HG03135 (cell line): ENCODE results near the gene TP53.

Experiments
- ATAC-seq: cut with Tn5 transposase; IDR thresholded peaks from one replicate; pipeline ENCODE4 v1.9.1; 2021; ENCODE audit warnings: mild to moderate bottlenecking, moderate library complexity; ENCODE audit not compliant: unreplicated experiment

Gene TP53

DNA sequence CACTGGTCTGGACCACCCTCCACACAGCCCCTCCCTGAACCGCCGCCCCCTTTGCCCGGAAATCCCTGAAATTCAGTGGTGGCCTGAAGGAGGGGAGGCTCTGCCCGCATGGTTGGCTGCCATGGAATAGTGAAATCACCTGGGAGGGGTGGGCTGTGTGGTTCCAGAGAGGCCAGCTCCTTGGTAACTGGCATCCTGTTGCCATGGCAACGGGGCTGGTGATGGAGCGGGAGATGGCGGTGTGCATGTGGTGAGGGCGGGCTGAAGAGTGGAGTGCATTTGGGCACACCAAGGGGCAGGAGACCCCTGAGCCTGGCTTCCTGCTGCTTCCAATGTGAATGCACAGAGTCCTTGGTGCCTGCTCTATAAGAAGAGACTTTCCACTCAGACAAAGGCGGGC lies 20.2 kb upstream of the TP53 start:
- no peak for ATAC-seq

DNA sequence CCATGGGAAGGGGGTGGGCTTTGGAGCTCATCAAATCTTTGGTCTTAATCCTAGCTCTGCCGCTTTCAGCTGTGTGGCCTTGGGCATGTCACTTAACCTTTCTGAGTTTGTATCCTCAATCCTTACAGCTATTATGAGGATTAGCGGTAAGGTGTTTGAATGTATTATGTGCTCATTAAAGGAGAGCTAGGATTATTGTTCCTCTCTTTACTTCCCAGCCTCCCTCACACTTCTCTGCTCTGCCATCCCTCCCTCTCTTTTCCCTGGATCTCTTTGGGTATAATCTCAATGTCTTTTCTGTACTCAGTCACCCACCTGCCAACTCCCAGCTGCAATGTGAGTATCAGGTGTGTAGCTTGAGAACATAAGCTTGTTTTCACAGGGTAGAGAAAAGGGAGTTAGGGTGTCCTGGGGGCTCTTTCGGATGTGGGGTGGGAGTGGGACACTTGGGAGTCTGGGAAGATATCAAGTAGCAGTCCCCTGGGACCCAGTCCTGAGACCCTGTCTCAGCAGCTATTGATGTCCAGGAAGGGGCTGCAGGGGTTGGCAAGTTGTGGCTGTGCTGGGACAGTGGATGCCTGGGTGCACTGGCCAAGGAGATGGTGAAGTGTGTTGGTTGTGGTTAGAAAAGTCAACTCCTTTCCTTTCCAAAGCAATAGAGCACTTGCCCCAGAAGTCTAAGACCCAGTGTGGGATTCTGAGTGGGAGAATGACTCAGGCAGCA lies 19.5 kb upstream of the TP53 start:
- ATAC-seq, result no peak

DNA sequence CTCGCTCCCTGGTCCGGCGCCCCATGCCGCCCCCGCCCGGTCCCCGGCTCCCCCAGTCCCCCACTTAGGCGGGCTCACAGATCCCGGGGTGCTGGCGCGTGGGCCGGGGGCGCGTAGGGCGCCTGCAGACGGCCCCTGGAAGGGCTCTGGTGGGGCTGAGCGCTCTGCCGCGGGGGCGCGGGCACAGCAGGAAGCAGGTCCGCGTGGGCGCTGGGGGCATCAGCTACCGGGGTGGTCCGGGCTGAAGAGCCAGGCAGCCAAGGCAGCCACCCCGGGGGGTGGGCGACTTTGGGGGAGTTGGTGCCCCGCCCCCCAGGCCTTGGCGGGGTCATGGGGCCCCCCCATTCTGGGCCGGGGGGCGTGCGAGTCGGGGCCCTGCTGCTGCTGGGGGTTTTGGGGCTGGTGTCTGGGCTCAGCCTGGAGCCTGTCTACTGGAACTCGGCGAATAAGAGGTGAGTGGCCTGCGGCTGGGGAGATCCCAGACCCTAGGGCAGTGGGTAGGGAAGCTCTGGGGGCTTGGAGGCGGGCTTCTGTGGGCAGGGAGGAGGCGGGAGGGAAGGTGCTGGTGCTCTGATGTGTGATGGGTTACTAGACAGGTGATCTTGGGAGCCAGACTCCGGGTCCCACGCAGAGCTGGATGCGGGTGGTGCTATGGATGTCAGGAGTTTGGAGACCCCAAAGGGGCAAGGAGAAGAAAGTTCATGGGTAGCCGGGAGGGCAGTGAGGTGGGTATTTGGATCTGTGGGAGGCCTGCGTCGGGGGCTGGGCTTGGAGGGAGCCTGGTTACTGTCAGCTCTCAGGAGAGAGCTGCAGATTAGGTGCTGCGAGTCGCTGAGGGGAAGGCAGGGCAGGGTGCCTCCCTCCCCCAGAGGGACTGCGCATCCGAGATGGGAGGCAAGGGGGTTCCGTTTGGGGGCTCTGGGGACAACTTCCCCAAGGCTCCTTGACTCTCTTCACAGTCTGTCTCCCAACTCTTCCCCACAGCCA lies 18.3 kb upstream of the TP53 start:
- ATAC-seq, result no peak

DNA sequence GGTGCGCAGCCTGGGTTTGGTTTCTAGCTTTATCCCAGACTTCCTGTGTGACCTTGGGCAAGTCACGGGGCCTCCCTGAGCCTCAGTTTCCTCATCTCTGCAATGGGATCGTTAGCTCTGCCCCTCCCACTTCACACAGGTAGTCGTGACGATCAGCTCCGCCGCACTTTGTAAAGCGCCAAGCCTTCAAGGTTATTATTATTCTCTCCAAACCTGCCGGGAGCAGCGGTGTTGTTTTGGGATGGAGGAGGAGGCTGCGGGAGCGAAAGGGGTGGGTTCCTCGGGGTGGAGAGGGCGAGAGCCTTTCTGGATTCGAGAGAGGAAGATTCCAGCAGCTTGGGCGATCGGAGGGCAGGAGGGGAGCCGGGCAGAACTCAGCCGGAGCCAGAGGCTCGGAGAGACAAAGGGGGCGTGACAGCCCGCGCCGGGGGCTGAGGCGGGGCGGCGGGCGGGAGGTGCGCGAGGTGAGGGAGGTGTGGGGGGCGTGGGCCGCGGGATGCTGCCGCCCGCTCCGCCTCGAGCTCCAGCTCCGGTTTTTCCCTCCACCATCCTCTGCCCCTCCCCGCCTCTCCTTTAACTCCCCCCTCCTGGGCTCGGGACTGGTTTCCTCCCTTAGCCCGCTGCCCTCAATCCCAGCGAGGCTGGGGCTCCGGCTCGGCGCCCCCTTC lies 17.4 kb upstream of the TP53 start, which contains the start of gene EFNB3:
TSS of gene EFNB3 (plus strand) at position 602 of the 668 bp plus-strand sequence. CDS start 397 bp downstream, outside the sequence.
- no peak for ATAC-seq

DNA sequence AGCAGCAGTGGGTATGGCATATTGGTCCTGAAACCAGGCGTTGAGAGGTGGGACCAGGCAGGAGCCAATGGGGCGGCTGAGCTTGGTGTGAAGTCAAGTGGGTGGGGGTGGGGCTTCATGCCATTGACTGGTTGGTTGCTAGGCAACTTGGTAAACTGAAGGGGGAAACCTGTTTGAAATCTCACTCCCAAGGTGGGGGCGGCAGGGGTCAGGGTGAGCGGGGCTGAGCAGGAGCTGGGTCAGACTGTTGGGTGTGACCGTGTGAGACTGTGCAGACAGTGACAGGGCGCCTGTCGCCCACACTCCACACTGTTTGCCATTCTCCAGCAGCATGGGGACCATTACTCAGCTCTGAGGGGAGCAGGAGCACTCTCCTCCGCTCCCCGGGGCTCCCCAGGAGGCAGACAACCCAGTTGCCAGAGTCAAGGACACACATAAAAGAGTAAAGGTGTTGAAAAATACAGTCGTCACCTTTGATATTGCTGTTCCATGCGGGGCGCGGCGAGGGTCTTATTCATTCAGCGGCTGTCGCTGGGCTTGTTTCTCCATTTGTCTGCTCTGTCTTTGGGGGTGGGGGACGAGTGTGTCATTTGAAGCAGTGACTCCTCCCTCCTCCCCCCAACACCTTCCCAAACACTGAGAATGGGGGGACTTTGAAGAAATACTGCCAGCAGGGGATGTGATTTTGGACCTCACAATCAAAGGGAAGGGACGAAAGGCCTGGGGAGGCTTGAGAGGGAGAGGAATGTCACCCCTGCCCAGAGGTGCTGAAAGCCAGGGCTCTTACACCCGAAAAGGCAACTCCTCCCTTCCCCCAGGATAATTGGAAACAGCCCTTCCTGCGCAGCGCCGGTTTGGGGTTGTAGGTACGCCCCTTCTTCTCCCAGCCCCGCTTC lies 16.5 kb upstream of the TP53 start:
- no peak for ATAC-seq

DNA sequence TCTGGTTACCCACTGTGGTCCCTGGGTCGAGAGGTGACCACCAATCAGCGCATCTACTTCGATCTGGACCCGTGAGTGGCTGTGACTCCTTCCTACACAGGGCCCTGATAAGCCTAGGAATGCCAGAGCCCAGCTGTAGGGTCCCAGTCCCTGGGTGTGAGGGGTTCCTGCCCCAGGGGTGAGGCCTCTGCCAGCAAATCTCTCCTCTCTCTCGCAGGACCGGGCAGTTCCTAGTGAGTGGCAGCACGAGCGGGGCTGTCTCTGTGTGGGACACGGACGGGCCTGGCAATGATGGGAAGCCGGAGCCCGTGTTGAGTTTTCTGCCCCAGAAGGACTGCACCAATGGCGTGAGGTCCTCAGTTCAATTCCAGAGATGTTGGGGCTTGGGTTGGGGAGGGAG lies 15.5 kb upstream of the TP53 start:
- ATAC-seq, result no peak

DNA sequence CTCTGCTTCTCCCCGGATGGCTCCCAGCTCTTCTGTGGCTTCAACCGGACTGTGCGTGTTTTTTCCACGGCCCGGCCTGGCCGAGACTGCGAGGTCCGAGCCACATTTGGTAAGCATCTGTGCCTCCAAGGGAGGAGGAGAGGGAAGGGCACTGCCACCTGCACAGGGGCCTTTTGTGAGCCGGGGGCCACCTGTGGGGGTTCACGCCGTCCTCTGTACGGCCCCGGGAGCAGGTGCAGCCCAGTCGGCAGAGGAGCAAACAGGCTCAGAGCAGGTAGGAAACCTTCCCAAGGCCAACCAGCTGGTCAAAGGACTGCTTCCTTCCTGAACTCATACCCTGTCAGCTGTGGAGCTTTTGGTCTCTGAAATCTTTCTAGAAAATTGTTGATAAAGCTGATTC lies 14.4 kb upstream of the TP53 start:
- no peak for ATAC-seq

DNA sequence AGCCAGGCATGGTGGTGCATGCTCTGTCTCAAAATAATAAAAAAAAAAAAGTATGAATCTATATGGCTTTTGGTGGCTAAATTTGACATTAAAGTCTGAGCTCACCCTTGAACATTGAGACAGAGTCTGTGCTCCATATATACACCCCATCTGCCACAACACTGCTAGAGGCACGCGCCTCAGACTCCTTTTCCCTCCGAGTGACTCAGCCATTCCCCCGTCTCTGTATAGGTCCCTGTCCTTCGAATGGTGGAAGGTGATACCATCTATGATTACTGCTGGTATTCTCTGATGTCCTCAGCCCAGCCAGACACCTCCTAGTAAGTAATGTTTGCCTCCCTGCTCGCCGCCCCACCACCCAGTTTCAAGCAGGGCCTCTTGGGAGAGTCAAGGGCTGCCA lies 13.2 kb upstream of the TP53 start:
- ATAC-seq, result no peak

DNA sequence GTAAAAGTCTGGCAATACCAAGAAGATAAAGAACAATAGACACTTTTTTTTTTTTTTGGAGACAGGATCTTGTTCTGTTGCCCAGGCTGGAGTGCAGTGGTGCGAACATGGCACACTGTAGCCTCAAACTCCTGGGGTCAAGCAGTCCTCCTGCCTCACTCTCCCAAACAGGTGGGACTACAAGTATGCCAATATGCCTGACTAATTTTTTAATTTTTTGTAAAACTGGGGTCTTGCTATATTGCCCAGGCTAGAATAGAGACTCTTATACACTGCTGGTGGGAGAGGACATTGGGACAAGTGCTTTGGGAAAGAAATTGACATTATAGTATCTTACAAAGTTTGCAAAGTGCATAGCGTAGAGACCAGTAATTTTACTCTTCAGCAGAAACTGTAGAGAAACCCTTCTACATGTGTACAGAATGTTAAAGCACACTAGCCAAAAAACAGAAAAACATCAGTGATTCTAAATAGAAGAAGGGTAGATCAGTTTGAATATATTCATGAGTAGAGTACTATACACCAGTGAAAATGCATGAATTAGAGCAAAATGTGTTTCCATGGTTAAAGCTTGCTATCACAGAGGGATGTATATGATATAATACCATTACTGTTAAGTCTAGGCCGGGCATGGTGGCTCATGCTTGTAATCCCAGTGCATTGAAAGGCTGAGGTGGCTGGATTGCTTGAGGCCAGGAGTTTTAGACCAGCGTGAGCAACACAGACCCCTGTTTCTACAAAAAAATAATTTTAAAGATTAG lies 10.7 kb upstream of the TP53 start:
- ATAC-seq, result no peak

DNA sequence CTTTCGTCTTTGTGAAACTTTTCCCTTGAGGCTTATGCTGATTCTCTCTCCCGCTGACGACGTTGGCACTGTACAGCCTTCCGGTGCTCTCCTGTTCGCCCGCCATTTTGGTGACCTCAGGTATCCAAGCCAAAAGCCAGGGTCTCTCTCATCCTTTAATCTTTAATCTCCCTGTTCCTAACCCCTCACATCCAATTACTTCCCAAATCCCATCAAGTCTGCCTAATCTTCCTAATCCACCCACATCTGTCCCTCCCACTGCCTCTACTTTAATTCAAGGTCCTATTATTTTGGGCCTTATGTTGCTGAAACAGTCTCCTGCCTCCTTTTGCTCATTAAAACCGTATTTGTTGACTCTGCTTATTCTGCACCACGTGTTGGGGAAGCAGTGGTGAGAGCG lies 8.3 kb upstream of the TP53 start:
- no peak for ATAC-seq

DNA sequence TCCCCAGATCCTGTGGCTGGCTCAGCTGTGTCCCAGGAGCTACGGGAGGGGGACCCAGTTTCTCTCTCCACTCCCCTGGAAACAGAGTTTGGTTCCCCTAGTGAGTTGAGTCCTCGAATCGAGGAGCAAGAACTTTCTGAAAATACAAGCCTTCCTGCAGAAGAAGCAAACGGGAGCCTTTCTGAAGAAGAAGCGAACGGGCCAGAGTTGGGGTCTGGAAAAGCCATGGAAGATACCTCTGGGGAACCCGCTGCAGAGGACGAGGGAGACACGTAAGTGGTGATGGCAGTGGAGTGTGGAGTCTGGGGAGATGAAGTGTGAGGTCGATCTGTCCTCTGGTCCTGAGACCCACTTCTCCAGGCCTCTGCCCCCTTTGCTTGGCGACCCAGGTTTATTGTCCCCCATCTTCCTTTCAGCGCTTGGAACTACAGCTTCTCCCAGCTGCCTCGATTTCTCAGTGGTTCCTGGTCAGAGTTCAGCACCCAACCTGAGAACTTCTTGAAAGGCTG lies 1.6 kb upstream of the TP53 start:
- ATAC-seq, result no peak

DNA sequence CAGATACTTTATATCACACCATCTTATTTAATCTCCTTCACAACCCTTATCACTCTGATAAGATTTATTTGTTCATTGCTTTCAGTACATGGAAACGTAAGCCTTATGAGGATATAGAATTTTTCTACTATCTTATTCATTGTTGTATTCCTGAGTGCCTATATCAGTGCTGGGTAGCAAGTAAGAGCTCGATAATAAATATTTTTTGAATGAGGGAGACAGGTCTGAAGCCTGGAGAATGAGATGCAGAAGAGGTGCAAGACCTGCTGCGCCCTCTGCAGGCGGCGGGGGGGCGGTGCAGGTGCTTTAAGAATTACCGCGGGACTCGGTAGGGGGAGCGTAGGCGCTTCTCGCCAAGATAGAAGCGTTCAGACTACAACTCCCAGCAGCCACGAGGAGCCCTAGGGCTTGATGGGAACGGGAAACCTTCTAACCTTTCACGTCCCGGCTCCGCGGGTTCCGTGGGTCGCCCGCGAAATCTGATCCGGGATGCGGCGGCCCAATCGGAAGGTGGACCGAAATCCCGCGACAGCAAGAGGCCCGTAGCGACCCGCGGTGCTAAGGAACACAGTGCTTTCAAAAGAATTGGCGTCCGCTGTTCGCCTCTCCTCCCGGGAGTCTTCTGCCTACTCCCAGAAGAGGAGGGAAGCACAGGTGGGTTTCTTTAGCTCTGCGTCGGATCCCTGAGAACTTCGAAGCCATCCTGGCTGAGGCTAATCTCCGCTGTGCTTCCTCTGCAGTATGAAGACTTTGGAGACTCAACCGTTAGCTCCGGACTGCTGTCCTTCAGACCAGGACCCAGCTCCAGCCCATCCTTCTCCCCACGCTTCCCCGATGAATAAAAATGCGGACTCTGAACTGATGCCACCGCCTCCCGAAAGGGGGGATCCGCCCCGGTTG lies 868 bp upstream of the TP53 start, which contains the start of gene WRAP53:
TSS of gene WRAP53 (plus strand) at position 570 of the 900 bp plus-strand sequence. CDS start at position 742, 172 bp downstream.
- peak; percentile 64 for ATAC-seq

DNA sequence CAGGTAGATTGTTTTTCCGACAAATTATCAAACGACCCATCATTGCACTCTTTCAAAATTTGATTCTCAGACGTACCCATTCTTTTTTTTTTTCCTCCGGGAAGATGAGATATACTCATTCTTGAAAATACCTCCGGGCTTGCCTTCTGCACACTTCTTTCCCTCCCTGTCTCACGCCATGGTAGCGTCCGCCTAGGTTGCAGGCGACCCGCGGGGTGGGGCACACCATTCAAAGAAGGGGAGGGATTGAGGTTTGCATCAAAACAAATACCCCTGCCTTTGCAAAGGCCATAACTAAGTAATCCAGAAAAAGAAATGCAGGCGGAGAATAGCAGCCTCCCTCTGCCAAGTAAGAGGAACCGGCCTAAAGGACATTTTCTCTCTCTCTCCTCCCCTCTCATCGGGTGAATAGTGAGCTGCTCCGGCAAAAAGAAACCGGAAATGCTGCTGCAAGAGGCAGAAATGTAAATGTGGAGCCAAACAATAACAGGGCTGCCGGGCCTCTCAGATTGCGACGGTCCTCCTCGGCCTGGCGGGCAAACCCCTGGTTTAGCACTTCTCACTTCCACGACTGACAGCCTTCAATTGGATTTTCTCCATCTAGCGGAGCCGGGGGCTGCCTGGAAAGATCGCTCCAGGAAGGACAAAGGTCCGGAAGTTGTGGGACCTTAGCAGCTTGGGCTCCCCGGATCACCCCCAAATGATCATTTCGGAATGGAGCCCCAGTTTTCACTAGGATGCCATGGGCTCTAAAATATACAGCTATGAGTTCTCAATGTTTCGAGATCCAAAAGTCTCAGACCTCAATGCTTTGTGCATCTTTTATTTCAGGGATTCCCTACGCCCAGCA lies 843 bp downstream of the TP53 start:
- ATAC-seq, result peak; percentile 39

DNA sequence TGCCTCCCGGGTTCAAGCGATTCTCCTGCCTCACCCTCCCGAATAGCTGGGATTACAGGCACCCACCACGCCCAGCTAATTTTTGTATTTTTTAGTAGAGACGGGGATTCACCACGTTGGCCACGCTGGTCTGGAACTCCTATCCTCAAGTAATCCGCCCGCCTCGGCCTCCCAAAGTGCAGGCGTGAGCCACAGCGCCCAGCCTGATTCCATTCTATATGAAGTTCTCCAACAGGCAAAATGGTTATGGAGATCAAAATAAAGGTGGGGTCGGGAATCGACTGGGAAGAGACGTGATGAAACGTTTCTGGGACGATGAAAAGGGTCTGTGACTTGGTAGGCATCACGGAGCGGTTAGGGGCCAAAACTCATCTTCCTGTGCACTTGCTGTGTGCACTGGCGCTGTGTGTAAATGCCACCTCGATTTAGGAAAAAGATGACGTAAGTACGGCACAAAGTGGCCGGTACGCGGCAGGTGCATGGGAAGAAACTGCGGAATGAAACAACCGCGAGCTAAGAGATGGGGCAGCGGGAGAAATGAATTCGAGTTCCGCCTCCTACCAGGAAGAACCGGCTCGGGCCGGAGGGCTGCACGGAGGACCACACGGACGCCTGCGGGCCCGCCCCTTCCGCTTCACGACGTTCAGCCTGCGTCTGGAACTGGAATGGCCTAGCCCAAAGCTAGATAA lies 1.6 kb downstream of the TP53 start:
- ATAC-seq, result peak; percentile 48

DNA sequence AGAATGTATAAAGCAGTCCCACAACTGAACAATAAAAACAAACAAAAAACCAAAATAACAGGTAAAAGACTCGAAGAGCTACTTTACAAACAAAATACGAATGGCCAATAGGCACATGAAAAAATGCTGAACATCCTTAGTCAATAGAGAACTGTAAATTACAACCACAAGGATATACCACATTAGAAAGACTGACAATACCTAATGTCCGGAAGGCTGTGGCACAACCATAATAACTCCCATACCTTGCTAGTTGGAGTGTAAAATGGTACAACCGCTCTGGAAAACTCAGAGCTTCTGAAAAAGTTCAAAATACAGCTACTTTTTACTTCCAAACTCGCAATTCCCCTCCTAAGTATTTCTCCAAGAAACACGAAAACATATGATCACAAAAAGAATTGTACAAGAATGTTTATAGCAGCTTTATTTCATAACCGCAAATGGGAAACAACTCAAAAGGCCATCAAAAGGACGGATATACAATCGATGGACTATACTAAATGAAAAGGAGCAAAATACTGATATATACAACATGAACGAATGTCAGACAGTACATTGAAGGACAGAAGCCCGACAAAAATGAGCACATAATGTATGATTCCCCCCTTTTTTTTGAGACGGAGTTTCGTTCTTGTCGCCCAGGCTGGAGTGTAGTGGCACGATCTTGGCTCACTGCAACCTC lies 2.3 kb downstream of the TP53 start:
- ATAC-seq, result no peak

DNA sequence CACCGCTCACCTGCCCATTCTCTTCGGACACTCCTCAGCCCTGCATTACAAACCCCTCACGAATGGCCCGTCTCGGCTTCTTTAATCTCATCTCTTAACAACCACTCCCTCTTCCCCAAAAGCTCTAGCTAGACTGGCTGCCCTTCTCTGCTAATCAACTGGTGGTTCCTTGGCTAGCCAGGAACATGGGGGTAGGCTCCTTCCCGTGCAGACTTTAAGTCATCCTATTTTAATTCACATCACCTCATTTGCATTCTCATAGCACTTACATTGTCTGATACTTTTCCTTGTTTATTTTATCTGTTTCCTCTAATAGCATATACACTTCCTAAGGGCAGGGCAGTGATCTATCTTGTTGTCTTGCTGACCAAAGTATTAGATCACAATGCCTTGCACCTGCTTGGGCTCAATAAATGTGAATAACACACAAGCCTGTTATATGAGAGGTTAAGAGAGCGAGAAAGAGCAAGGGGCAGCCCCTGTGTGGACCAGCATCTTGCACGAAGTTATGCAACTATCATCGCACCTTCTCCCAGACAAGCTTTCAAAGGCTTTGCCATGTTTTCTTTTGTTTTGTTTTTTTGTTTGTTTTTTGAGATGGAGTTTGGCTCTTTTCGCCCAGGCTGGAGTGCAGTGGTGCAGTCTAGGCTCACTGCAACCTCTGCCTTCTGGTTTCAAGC lies 9.8 kb downstream of the TP53 start:
- ATAC-seq, result no peak
